H1 (cell line): ENCODE results near the gene TAMALIN. TPM values are rescaled to one million over a fixed set of nuclear protein-coding genes. Genes with fewer than 3 reads are reported as not detected.

Source experiments
- CTCF ChIA-PET: fragments of 300-600 bp; sonication (Branson Sonifier 250); formaldehyde crosslinking; loops from one replicate; lab custom pipeline; 2021; ENCODE audit not compliant: partially characterized antibody; lab: Charles Lee
- POLR2A ChIA-PET: fragments of 300-600 bp; sonication (Branson Sonifier 250); formaldehyde crosslinking; loops from one replicate; lab custom pipeline; 2021; ENCODE audit warnings: inconsistent platforms; ENCODE audit not compliant: partially characterized antibody; lab: Charles Lee
- DNase-seq, 2 experiments: peaks; one replicate each; pipeline versions ENCODE4 v3.0.0 to v3.0.0-alpha.2; 2010 to 2022; ENCODE audit warnings: low spot score in 2 of 2, low read depth in 1 of 2, mixed read lengths in 1 of 2
- FAIRE-seq: peaks from 2 replicates; lab custom pipeline; 2011; peaks lifted over from hg19 to GRCh38; lab: Jason Lieb, UNC
- H2AFZ ChIP-seq: 2 replicates; pipeline ENCODE4 v1.8.1; 2012; ENCODE audit warnings: low read length, inconsistent platforms
- H2AK5ac ChIP-seq: 2 replicates; pipeline ENCODE4 v1.6.1; 2013; ENCODE audit warnings: low read depth, low read length
- H2BK120ac ChIP-seq: replicated peaks from 2 replicates; pipeline ENCODE3; 2013; ENCODE audit warnings: low read depth, low read length, inconsistent platforms
- H2BK12ac ChIP-seq: 2 replicates; pipeline ENCODE4 v1.6.1; 2013; ENCODE audit warnings: low read depth, low read length
- H2BK15ac ChIP-seq: 2 replicates; pipeline ENCODE4 v1.6.1; 2013; ENCODE audit warnings: low read length
- H2BK20ac ChIP-seq: 2 replicates; pipeline ENCODE4 v1.6.1; 2013; ENCODE audit warnings: low read length
- H2BK5ac ChIP-seq: 2 replicates; pipeline ENCODE4 v1.6.1; 2013; ENCODE audit warnings: low read depth, low read length
- H3K14ac ChIP-seq: 2 replicates; pipeline ENCODE4 v1.6.1; 2013; ENCODE audit warnings: inconsistent platforms; ENCODE audit not compliant: insufficient read length
- H3K18ac ChIP-seq: 2 replicates; pipeline ENCODE4 v1.6.1; 2013; ENCODE audit warnings: low read length; ENCODE audit errors: extremely low read depth
- H3K23ac ChIP-seq: 2 replicates; pipeline ENCODE4 v1.6.1; 2013; ENCODE audit warnings: inconsistent platforms; ENCODE audit not compliant: insufficient read length
- H3K23me2 ChIP-seq: 2 replicates; pipeline ENCODE4 v1.6.1; 2013; ENCODE audit warnings: low read depth, low read length
- H3K27ac ChIP-seq: 2 replicates; pipeline ENCODE4 v1.6.1; 2011; ENCODE audit warnings: low read depth, low read length, inconsistent platforms
- H3K27me3 ChIP-seq, 4 experiments: replicated peaks in 1 of 4; 1 replicate in 1 of 4; 2 replicates in 3 of 4; pipeline versions ENCODE4 v1.6.1 to v1.8.1; 2011 to 2013; ENCODE audit warnings: low read length in 3 of 4, mild to moderate bottlenecking in 3 of 4, inconsistent platforms in 2 of 4, mixed read lengths in 2 of 4, moderate library complexity in 1 of 4; ENCODE audit not compliant: control insufficient read depth in 3 of 4, insufficient read depth in 3 of 4; ENCODE audit errors: extremely low read depth in 1 of 4
- H3K36me3 ChIP-seq, 4 experiments: 2 replicates each; pipeline versions ENCODE4 v1.6.1 to v1.8.1; 2011 to 2013; ENCODE audit warnings: mild to moderate bottlenecking in 4 of 4, low read length in 3 of 4, moderate library complexity in 2 of 4, control low read depth in 1 of 4, inconsistent platforms in 1 of 4; ENCODE audit not compliant: insufficient read depth in 4 of 4, control insufficient read depth in 2 of 4
- H3K4ac ChIP-seq: replicated peaks from 2 replicates; pipeline ENCODE3; 2013; ENCODE audit warnings: low read length, low read depth, mixed read lengths, inconsistent platforms; ENCODE audit not compliant: insufficient read length
- H3K4me1 ChIP-seq, 4 experiments: replicated peaks in 1 of 4; 1 replicate in 1 of 4; 2 replicates in 3 of 4; pipeline versions ENCODE4 v1.6.1 to v1.8.1; 2011 to 2013; ENCODE audit warnings: low read length in 3 of 4, inconsistent platforms in 2 of 4, mixed read lengths in 1 of 4; ENCODE audit not compliant: insufficient read depth in 4 of 4, control insufficient read depth in 3 of 4
- H3K4me2 ChIP-seq, 2 experiments: 2 replicates each; pipeline versions ENCODE4 v1.6.1 to v1.8.1; 2011 to 2013; ENCODE audit warnings: low read depth in 2 of 2, low read length in 2 of 2, control low read depth in 1 of 2, inconsistent platforms in 1 of 2, mild to moderate bottlenecking in 1 of 2; ENCODE audit not compliant: insufficient read depth in 1 of 2
- H3K4me3 ChIP-seq, 4 experiments: fragments of 200-600, 300-600 bp in 1 of 4; sonication (generic), shearing (Covaris generic), sonication (Bioruptor Twin) in 1 of 4; 2 replicates each; pipeline versions ENCODE4 v1.5.1 to v1.8.1; 2011 to 2016; ENCODE audit warnings: low read length in 4 of 4, low read depth in 3 of 4, control low read depth in 2 of 4, inconsistent platforms in 2 of 4, mild to moderate bottlenecking in 2 of 4, mixed read lengths in 1 of 4, moderate library complexity in 1 of 4; ENCODE audit not compliant: insufficient read depth in 2 of 4; ENCODE audit errors: extremely low read depth in 1 of 4
- H3K56ac ChIP-seq: replicated peaks from 2 replicates; pipeline ENCODE3; 2013; ENCODE audit warnings: low read depth, mild to moderate bottlenecking, mixed read lengths, low read length, inconsistent platforms; ENCODE audit not compliant: insufficient read length
- H3K79me1 ChIP-seq: 2 replicates; pipeline ENCODE4 v1.6.1; 2013; ENCODE audit warnings: low read depth, low read length, control low read depth
- H3K79me2 ChIP-seq, 2 experiments: 2 replicates each; pipeline versions ENCODE4 v1.6.1 to v1.8.1; 2012 to 2013; ENCODE audit warnings: low read length in 2 of 2, mild to moderate bottlenecking in 2 of 2, inconsistent platforms in 1 of 2; ENCODE audit not compliant: insufficient read depth in 2 of 2, control insufficient read depth in 1 of 2
- H3K9ac ChIP-seq, 4 experiments: replicated peaks in 1 of 4; 1 replicate in 1 of 4; 2 replicates in 3 of 4; pipeline versions ENCODE4 v1.6.1 to v1.8.1; 2011 to 2013; ENCODE audit warnings: low read depth in 3 of 4, low read length in 3 of 4, control low read depth in 2 of 4, mild to moderate bottlenecking in 2 of 4, moderate library complexity in 2 of 4, inconsistent platforms in 1 of 4; ENCODE audit errors: extremely low read depth in 1 of 4
- H3K9me3 ChIP-seq, 2 experiments: 2 replicates each; pipeline versions ENCODE4 v1.6.1 to v1.8.1; 2012 to 2013; ENCODE audit warnings: mild to moderate bottlenecking in 2 of 2, moderate library complexity in 2 of 2, control low read depth in 1 of 2, inconsistent platforms in 1 of 2, low read depth in 1 of 2, low read length in 1 of 2, mixed read lengths in 1 of 2; ENCODE audit not compliant: insufficient read depth in 2 of 2
- H4K20me1 ChIP-seq, 2 experiments: replicated peaks in 1 of 2; 2 replicates each; pipeline versions ENCODE3 to v1.8.1; 2011 to 2013; ENCODE audit warnings: inconsistent platforms in 2 of 2, low read length in 2 of 2, mild to moderate bottlenecking in 1 of 2; ENCODE audit not compliant: insufficient read depth in 2 of 2, control insufficient read depth in 1 of 2
- H4K5ac ChIP-seq: 2 replicates; pipeline ENCODE4 v1.6.1; 2013; ENCODE audit warnings: low read length, low read depth, mixed read lengths, inconsistent platforms; ENCODE audit not compliant: insufficient read length
- H4K8ac ChIP-seq: 2 replicates; pipeline ENCODE4 v1.8.0; 2013; ENCODE audit warnings: mild to moderate bottlenecking, moderate library complexity, low read length, inconsistent platforms; ENCODE audit not compliant: insufficient read depth; ENCODE audit errors: extremely low read depth
- H4K91ac ChIP-seq: replicated peaks from 2 replicates; pipeline ENCODE3; 2013; ENCODE audit warnings: low read length, mixed read lengths, inconsistent platforms; ENCODE audit not compliant: insufficient read length
- EGR1 ChIP-seq: IDR thresholded peaks from 2 replicates; pipeline ENCODE4 v1.6.1; 2011; ENCODE audit warnings: low read depth, low read length, borderline replicate concordance
- EZH2 ChIP-seq: fragments of 200-600 bp; sonication (generic); IDR thresholded peaks from 2 replicates; pipeline ENCODE4 v1.7.1; 2012; ENCODE audit warnings: low read depth, mild to moderate bottlenecking, moderate library complexity, low read length, inconsistent platforms; ENCODE audit not compliant: severe bottlenecking
- WGBS, 2 experiments: shearing (Covaris generic) in 1 of 2; methylation state at CpG; one replicate each; pipeline versions ENCODE4 v1.1.6 to v1.1.7; 2013 to 2015; ENCODE audit warnings: low lambda C conversion rate in 2 of 2, mixed read lengths in 2 of 2, inconsistent platforms in 1 of 2, low coverage in 1 of 2, missing lambda C conversion rate in 1 of 2; ENCODE audit not compliant: insufficient replicate concordance in 2 of 2, insufficient coverage in 1 of 2, insufficient read length in 1 of 2; ENCODE audit errors: extremely low coverage in 1 of 2, missing lambda C conversion rate in 1 of 2; 5-methylcytosine and 5-hydroxymethylcytosine counted together
- polyA plus RNA-seq, 7 experiments: library from polyadenylated mRNA; depleted of rRNA in 3 of 7; stranded (reverse) in 5 of 7; unstranded in 2 of 7; fragments of >200 nt in 5 of 7; fragments of 200-250 nt in 2 of 7; gene quantifications; 1 replicate in 5 of 7; 2 replicates in 1 of 7; 4 replicates in 1 of 7; pipeline versions ENCODE4 v1.2.1 to v1.2.3, GENCODE V29; 2011 to 2013; ENCODE audit warnings: missing spikeins in 2 of 7, mixed read lengths in 2 of 7
- total RNA-seq: library from RNA; stranded (reverse); fragmentation: NEBNext Ultra II Directional; extraction: Animal tissue kit (Norgen Biotek cat#: 25700); gene quantifications from 2 replicates; pipeline ENCODE4 v1.2.1, GENCODE V29; 2021

TAMALIN gene
- total and polyA plus RNA-seq, 2 of the 8 experiments (the other 6 are each of a cell fraction or from before 2014, with no cell fraction given) = 2.6 to 4.9 TPM

- POLR2A ChIA-PET = interaction anchor here (0.6 to 1.3 kb wide), 2 partner anchors 26 to 77 kb away, joined by 3 read pairs; partner anchors contain the start of gene ACVR1B
- H3K14ac ChIP-seq = no peak overlapping the region
- H3K27me3 ChIP-seq = no peaks in the 10 kb centered on the region
- H2BK15ac ChIP-seq = no peak overlapping the region
- no peak overlapping the region for H4K5ac ChIP-seq
- H4K20me1 ChIP-seq = peaks cover 6 to 15% of the 10 kb centered on the region in 2 experiments
- no peak overlapping the region for H3K4me2 ChIP-seq
- H3K4me1 ChIP-seq = peaks cover 3 to 8% (median 5%) of the 10 kb centered on the region in 4 experiments; a peak in 5 of 7 replicates
- TF ChIP-seq EGR1 (no peak), EZH2 (no peak)
- peaks cover 2 to 18% (median 11%) of the 10 kb centered on the region in 4 experiments; a peak in 7 of 8 replicates for H3K36me3 ChIP-seq
- no peak overlapping the region for H3K27ac ChIP-seq
- H3K4ac ChIP-seq = no peak overlapping the region
- H3K4me3 ChIP-seq = no peak overlapping the region
- FAIRE-seq (no peak), DNase-seq (no peak)
- no peak overlapping the region for H3K56ac ChIP-seq
- no peak overlapping the region for H2BK20ac ChIP-seq
- whole genome bisulfite sequencing, 2 experiments = 95% methylated on average over 8 of the region's 8 CpGs; no CpG with 5 or more reads in 1 of the 2 experiments
- no peak overlapping the region for H4K8ac ChIP-seq
- CTCF ChIA-PET = interaction anchor here (1.1 to 4.0 kb wide), 13 partner anchors 9 to 102 kb away, joined by 4 to 20 read pairs (median 8); no protein-coding TSS in a partner anchor
- H3K79me1 ChIP-seq = peaks cover 1% of the 10 kb centered on the region; the same call in 1 of the 2 replicates
- H2BK5ac ChIP-seq = no peak overlapping the region
- H2AK5ac ChIP-seq = no peak overlapping the region
- H3K23me2 ChIP-seq = no peaks in the 10 kb centered on the region
- no peak overlapping the region for H3K9ac ChIP-seq
- H3K9me3 ChIP-seq = no peaks in the 10 kb centered on the region
- H2BK120ac ChIP-seq = no peak overlapping the region
- H3K79me2 ChIP-seq = peaks cover 0 to 2% of the 10 kb centered on the region in 2 experiments; a peak in 1 of 4 replicates
- no peak overlapping the region for H3K18ac ChIP-seq
- H3K23ac ChIP-seq = no peak overlapping the region
- no peak overlapping the region for H2BK12ac ChIP-seq
- no peak overlapping the region for H4K91ac ChIP-seq
- no peak overlapping the region for H2AFZ ChIP-seq
Measured at GRCh38 chr12:51977320-51977753, 29.4 kb upstream of the TAMALIN start.
